CMK (cell line): ENCODE measurements around the gene ZMYND11.
"Not testable (repeated sequence)": the region's sequence is repeated elsewhere in the genome, so short reads cannot be mapped to it uniquely, and the experiment has no call there.

Experiments
- DNase-seq: peaks from one replicate; pipeline ENCODE4 v3.0.0-alpha.2; 2010; ENCODE audit warnings: low read depth

The ZMYND11 gene

DNA sequence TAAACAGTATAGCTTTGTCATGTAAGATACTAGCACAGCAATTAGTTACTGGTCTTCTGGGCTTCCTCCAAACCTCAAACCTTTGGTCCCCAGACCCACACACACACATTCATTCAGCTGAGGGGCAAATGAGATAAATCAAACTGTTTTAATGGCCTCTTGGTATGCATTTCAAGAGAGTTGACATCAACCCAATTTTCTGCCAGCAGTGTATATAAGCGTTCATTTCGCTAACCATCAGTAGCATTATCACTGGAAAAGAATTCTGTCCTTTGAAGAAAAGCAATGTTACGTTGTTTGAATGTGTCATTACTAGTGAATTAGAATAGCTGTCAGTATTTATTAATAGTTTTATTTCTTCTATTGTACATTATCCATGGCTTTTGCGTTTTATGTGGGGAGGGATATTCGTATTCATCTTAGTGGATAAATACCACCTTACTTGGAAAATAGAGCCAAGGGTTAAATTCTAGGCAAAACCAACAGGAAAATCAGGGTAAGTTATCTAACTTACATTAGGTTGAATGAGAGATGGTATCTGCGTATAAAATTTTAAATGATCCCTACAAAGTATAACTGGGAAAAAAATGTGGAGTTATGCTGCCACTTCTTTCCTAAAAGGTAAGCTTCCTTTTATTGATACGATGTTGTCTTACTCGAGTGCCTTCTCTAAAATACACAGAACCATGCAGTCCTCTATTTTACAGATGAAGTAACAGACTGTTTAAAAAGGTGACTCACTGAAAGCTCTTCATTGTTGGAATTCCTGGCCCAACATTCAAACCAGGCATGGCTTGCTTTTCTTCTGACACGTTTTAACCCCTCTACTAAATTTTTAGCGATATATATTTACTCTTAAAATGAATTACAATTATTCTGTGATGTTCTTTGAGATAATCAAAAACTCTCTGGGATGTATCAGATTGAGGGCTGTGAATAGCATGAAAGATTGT, 2.0 kb upstream of the ZMYND11 start:
- no peak for DNase-seq

- DNase-seq, result no peak
Observed at GRCh38 chr10:134247-135131, 766 bp upstream of the ZMYND11 start.

DNA sequence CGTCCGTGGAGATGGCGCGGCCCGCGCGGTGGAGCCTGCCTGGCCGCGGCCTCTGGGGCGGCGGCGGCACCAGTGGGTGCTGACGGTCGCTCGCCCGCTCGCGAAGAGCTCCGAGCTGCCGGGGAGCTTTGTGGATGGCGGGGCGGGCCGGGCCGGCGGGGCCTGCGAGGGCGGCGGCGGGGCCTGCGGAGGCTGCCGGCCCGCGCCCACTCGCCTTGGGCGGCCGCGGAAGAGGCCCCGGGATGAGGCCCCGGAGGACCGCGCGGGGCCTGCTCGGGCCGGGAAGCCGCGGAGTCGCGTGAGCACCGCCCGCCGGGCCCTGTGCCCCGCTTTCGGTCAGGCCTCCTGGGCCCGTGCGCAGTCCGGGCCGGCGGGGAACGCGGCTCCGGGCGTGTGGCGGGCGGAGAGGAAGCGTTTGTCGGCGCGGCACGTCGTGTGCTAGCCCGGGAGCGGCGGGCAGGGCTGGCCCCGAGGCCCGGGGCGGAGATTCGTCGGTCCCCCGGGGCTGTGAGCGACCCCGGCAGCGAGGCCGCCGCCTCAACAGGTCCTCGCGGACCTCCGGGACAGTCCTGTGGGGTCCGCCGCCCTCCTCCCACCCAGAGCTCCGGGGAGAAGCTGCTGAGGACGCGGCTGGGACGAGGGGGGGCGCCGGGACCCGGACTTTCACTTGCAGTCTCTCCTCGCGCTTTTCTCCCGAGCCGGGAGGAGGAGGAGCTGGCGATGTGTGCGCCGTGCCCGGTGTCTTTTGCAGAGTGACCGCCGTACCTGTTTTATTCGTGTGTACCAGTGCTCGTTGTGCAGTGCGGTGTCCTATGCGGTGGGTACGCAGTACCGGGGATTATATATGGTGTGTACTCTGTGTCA, 578 bp downstream of the ZMYND11 start:
- no peak for DNase-seq

- DNase-seq, result no peak
Observed at GRCh38 chr10:136465-136762, 1.2 kb downstream of the ZMYND11 start.

- DNase-seq, result no peak
Observed at GRCh38 chr10:137031-137430, 1.8 kb downstream of the ZMYND11 start.

- no peak for DNase-seq
Observed at GRCh38 chr10:137606-138005, 2.4 kb downstream of the ZMYND11 start.

- no peak for DNase-seq
Observed at GRCh38 chr10:142371-142770, 7.1 kb downstream of the ZMYND11 start.

DNA sequence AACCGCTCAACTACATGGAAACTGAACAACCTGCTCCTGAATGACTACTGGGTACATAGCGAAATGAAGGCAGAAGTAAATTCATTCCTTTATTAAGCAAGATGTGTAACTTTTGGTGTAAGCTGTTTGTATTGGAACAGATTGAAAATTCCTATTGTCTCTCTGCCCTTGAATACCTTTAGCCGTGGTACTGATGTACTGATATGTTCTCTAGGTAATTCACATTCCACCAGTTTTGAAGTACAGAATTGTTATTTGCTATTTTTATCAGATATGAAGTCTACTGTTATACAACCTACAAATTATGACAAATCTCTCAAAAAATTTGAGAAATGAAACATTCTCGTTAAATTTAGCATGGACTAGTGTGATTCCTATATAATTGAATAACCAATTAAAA, 17.7 kb downstream of the ZMYND11 start:
- no peak for DNase-seq

DNA sequence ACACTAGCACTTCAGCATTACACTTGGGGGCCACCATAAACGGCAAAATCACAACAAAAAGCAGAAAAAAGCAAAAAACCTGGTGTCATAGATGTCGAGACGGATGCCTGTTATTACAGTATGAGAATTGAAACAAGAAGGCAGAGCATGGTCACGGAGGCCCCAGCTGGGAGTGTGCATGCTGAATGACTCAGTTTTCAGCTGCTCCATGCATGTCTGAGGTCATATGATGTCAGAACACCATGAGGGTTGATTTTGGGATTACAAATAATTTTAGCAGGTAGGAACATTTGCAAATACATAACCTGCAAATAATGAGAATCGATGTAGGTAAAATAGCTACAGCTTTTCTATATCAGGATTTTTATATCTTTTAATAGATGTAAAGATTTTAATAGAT, 19.1 kb downstream of the ZMYND11 start:
- no peak for DNase-seq

GRCh38 chr10:167383-167782, 32.1 kb downstream of the ZMYND11 start:
- no peak for DNase-seq

DNA sequence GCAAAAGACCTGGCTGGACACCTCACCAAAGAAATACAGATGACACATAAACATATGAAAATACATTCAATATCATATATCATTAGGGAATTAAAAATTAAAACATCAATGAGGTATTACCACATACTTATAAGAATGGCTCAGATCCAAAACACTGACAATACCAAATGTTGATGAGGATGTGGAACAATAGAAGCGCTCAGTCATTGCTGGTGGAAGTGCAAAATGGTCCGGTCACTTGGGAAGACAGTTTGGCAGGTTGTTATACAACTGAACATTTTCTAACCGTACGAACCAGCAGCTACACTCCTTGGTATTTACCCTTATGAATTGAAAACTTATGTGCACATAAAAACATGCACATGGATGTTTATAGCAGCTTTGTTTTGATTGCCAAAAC, 38.5 kb downstream of the ZMYND11 start:
- DNase-seq, result no peak

DNA sequence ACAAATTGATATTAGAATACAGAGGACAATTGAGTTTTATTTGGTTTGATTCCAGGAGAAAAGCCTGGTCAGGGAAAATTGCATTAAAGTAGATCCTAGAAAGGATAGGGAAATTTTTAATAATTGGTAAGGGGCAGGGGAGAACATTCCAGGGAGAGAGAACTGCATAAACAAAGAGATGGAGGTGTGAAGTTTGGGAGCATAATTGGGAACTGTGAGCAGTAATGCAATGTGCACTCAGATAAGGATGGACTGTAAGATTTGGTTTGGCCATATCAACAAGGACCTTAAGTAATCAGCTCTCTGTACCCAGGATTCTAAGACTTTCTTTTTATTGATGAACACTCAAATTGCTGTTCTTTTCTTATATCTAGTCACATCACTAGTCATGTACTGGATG, 41.4 kb downstream of the ZMYND11 start:
- DNase-seq, result no peak

GRCh38 chr10:178208-178607, 43.0 kb downstream of the ZMYND11 start:
- DNase-seq, result no peak

- no peak for DNase-seq
Observed at GRCh38 chr10:178723-179122, 43.5 kb downstream of the ZMYND11 start.

- DNase-seq, result no peak
Observed at GRCh38 chr10:182441-183201, 47.4 kb downstream of the ZMYND11 start.

DNA sequence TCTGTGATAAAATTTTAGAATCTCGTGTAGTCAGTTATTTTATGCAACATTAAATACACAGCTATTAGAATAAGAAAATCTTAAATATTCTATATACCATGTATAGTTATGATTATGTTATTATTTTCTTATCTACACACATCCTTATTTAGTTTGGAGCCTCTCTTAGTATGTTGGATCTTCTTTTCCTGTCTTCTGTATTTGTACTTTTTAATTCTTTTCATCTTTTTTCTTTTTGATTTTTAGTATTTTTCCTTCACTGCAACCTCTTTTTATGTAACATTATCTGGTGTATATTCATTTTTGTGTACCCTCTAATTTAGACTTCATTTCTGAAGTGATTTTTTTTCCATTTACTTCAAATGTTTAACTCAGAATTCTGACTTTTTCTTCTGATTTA, 48.9 kb downstream of the ZMYND11 start:
- no peak for DNase-seq

- no peak for DNase-seq
Observed at GRCh38 chr10:184911-185310, 49.7 kb downstream of the ZMYND11 start.

GRCh38 chr10:185571-185970, 50.3 kb downstream of the ZMYND11 start:
- DNase-seq, result not testable (repeated sequence)

DNA sequence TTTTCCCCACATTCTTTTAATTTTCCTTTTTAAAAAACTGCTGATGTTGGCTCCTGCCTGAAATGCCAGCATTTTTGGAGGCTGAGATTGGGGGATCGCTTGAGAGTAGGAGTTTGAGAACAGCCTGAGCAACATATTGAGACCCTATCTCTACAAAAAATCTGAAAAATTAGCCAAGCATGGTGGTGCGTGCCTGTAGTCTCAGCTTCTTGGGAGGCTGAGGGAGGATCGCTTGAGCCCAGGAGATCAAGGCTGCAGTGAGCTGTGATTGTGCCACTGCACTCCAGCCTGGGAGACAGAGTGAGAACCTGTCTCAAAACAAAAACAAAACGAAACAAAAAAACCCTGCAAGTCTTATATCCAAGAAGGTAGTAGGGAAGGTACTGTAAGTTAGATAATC, 51.7 kb downstream of the ZMYND11 start:
- no peak for DNase-seq

- no peak for DNase-seq
Observed at GRCh38 chr10:188546-188945, 53.3 kb downstream of the ZMYND11 start.

DNA sequence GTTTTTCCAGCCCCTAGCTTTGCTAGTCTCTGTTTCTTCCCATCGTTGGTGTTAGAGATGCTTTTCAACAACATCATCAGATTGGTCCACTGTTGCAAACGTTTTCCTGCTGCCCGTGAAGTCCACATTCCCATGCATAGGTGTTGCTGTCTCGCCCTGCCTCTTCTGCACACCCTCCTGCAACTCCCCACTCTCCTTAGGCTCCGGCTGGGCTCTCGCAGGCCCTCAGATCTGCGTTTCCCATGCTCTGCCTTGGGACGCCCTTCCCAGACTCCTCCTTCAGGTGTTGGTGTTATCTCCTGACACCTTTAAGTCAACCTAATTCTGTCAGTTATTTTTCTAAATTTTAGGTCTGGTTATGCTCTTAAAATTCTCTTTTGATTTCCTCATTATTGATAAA, 55.0 kb downstream of the ZMYND11 start:
- no peak for DNase-seq
